HG02588 (cell line): Measurements from ENCODE around the gene GRB10.
A peak's percentile ranks its signal among the peaks of the same experiment; 100 is the strongest.
"Not testable (repeated sequence)": the region's sequence is repeated elsewhere in the genome, so short reads cannot be mapped to it uniquely, and the experiment has no call there.

Experiments
- ATAC-seq: cut with Tn5 transposase; IDR thresholded peaks from one replicate; pipeline ENCODE4 v1.9.1; 2021; ENCODE audit warnings: mild to moderate bottlenecking, moderate library complexity; ENCODE audit not compliant: unreplicated experiment

Gene GRB10

GRCh38 chr7:50591098-50591479 lies 191.6 kb downstream of the GRB10 start:
- ATAC-seq = no peak

- ATAC-seq = no peak
These were observed 192.2 kb downstream of the GRB10 start for GRCh38 chr7:50590535-50590934.

- peak; percentile 35 for ATAC-seq
These were observed 193.3 kb downstream of the GRB10 start for GRCh38 chr7:50589364-50589763.

- ATAC-seq = no peak
These were observed 193.8 kb downstream of the GRB10 start for GRCh38 chr7:50588937-50589336.

GRCh38 chr7:50587737-50588136 lies 195.0 kb downstream of the GRB10 start:
- ATAC-seq = no peak

GRCh38 chr7:50584793-50585408 lies 197.8 kb downstream of the GRB10 start:
- no peak for ATAC-seq

- no peak for ATAC-seq
These were observed 198.3 kb downstream of the GRB10 start for GRCh38 chr7:50584386-50584785.

- ATAC-seq = not testable (repeated sequence)
These were observed 199.4 kb downstream of the GRB10 start for GRCh38 chr7:50583295-50583694.

GRCh38 chr7:50582271-50582670 lies 200.4 kb downstream of the GRB10 start:
- not testable (repeated sequence) for ATAC-seq

GRCh38 chr7:50580666-50581065 lies 202.0 kb downstream of the GRB10 start:
- ATAC-seq = not testable (repeated sequence)

GRCh38 chr7:50580057-50580456 lies 202.6 kb downstream of the GRB10 start:
- ATAC-seq = no peak

GRCh38 chr7:50578105-50578504 lies 204.6 kb downstream of the GRB10 start:
- not testable (repeated sequence) for ATAC-seq

GRCh38 chr7:50577569-50577968 lies 205.1 kb downstream of the GRB10 start:
- no peak for ATAC-seq

GRCh38 chr7:50576388-50576787 lies 206.3 kb downstream of the GRB10 start:
- not testable (repeated sequence) for ATAC-seq

- ATAC-seq = no peak
These were observed 214.9 kb downstream of the GRB10 start for GRCh38 chr7:50567715-50568261.

- no peak for ATAC-seq
These were observed 216.7 kb downstream of the GRB10 start for GRCh38 chr7:50565977-50566376.

GRCh38 chr7:50565559-50565916 lies 217.2 kb downstream of the GRB10 start:
- no peak for ATAC-seq

- no peak for ATAC-seq
These were observed 217.8 kb downstream of the GRB10 start, which contains the start of gene DDC for GRCh38 chr7:50564640-50565558. TSS of gene DDC (minus strand) at chr7:50565405. CDS start at chr7:50544085, 21,320 bp downstream.

GRCh38 chr7:50564171-50564570 lies 218.5 kb downstream of the GRB10 start:
- ATAC-seq = no peak

- ATAC-seq = no peak
These were observed 220.6 kb downstream of the GRB10 start for GRCh38 chr7:50562136-50562535.

- ATAC-seq = no peak
These were observed 221.8 kb downstream of the GRB10 start for GRCh38 chr7:50560865-50561351.

- no peak for ATAC-seq
These were observed 222.8 kb downstream of the GRB10 start for GRCh38 chr7:50559881-50560280.
